CD14-positive monocyte (primary cell): Measurements from ENCODE around the gene GPR15. TPM values are rescaled to one million over a fixed set of nuclear protein-coding genes. Genes with fewer than 3 reads are reported as not detected.

ENCODE experiments used
- DNase-seq, 3 donors: peaks; one replicate each; pipeline ENCODE4 v3.0.0-alpha.2; 2011 to 2022
- H2AFZ ChIP-seq: 2 replicates; pipeline ENCODE4 v1.6.0; 2012; ENCODE audit warnings: mild to moderate bottlenecking, low read depth, low read length, inconsistent platforms; ENCODE audit not compliant: insufficient read depth, poor library complexity, severe bottlenecking
- H3K27ac ChIP-seq, 2 donors: 1 replicate in 1 of 2; 2 replicates in 1 of 2; pipeline ENCODE4 v1.5.1; 2012 to 2013; ENCODE audit warnings: low read length in 2 of 2, control low read depth in 1 of 2, inconsistent platforms in 1 of 2, low read depth in 1 of 2, mild to moderate bottlenecking in 1 of 2
- H3K27me3 ChIP-seq, 2 donors: one replicate each; pipeline versions ENCODE4 v1.6.0 to v1.6.1; 2011 to 2013; ENCODE audit warnings: low read length in 2 of 2; ENCODE audit not compliant: control insufficient read depth in 2 of 2, insufficient read depth in 2 of 2
- H3K36me3 ChIP-seq, 2 donors: replicated peaks in 1 of 2; 1 replicate in 1 of 2; 2 replicates in 1 of 2; pipeline versions ENCODE4 v1.5.1 to v1.6.1; 2012 to 2013; ENCODE audit warnings: low read length in 2 of 2, control low read depth in 1 of 2, inconsistent platforms in 1 of 2, mild to moderate bottlenecking in 1 of 2; ENCODE audit not compliant: insufficient read depth in 2 of 2, control insufficient read depth in 1 of 2
- H3K4me1 ChIP-seq, 2 donors: 1 replicate in 1 of 2; 2 replicates in 1 of 2; pipeline versions ENCODE4 v1.5.1 to v1.6.1; 2012 to 2013; ENCODE audit warnings: low read length in 2 of 2, control low read depth in 1 of 2, inconsistent platforms in 1 of 2, mild to moderate bottlenecking in 1 of 2, moderate library complexity in 1 of 2; ENCODE audit not compliant: insufficient read depth in 2 of 2, control insufficient read depth in 1 of 2
- H3K4me2 ChIP-seq: replicated peaks from 2 replicates; pipeline ENCODE3; 2012; ENCODE audit warnings: low read length, moderate library complexity, mild to moderate bottlenecking; ENCODE audit not compliant: poor library complexity, severe bottlenecking; ENCODE audit errors: extremely low read depth
- H3K4me3 ChIP-seq, 3 experiments: fragments of 200-600 bp in 1 of 3; sonication (generic) in 1 of 3; replicated peaks in 1 of 3; 1 replicate in 2 of 3; 2 replicates in 1 of 3; pipeline ENCODE4 v1.5.1; 2011 to 2013; ENCODE audit warnings: low read length in 3 of 3, mild to moderate bottlenecking in 3 of 3, control low read depth in 2 of 3, low read depth in 2 of 3, inconsistent platforms in 1 of 3, moderate library complexity in 1 of 3
- H3K79me2 ChIP-seq: 2 replicates; pipeline ENCODE4 v1.6.0; 2012; ENCODE audit warnings: mild to moderate bottlenecking, control low read depth, inconsistent platforms, low read length, moderate library complexity; ENCODE audit not compliant: insufficient read depth
- H3K9ac ChIP-seq: 2 replicates; pipeline ENCODE4 v1.6.0; 2017; ENCODE audit warnings: low read length, mild to moderate bottlenecking; ENCODE audit not compliant: insufficient read depth, poor library complexity, severe bottlenecking
- H3K9me3 ChIP-seq, 2 donors: replicated peaks in 1 of 2; 1 replicate in 1 of 2; 2 replicates in 1 of 2; pipeline versions ENCODE4 v1.5.1 to v1.6.1; 2012 to 2013; ENCODE audit warnings: low read length in 2 of 2, control low read depth in 1 of 2; ENCODE audit not compliant: control insufficient read depth in 1 of 2, insufficient read depth in 1 of 2
- H4K20me1 ChIP-seq: 2 replicates; pipeline ENCODE4 v1.6.0; 2012; ENCODE audit warnings: mild to moderate bottlenecking, low read length, control low read depth, moderate library complexity; ENCODE audit not compliant: insufficient read depth
- H3K27ac Mint-ChIP-seq, 7 donors: one replicate each; pipeline ENCODE4 v1.8.0; 2020; ENCODE audit warnings: mild to moderate bottlenecking in 7 of 7, mixed read lengths in 7 of 7, moderate library complexity in 6 of 7, inconsistent platforms in 2 of 7
- H3K27me3 Mint-ChIP-seq, 3 donors: one replicate each; pipeline ENCODE4 v1.8.0; 2021 to 2022; ENCODE audit warnings: low read depth in 3 of 3, mild to moderate bottlenecking in 3 of 3, mixed read lengths in 3 of 3, moderate library complexity in 3 of 3, inconsistent platforms in 1 of 3
- H3K36me3 Mint-ChIP-seq, 2 donors: one replicate each; pipeline ENCODE4 v1.8.0; 2020; ENCODE audit warnings: mixed read lengths in 2 of 2, inconsistent platforms in 1 of 2, mild to moderate bottlenecking in 1 of 2
- H3K4me1 Mint-ChIP-seq: one replicate; pipeline ENCODE4 v1.8.0; 2020; ENCODE audit warnings: mild to moderate bottlenecking, mixed read lengths
- H3K4me3 Mint-ChIP-seq, 2 donors: one replicate each; pipeline ENCODE4 v1.8.0; 2020; ENCODE audit warnings: mild to moderate bottlenecking in 2 of 2, mixed read lengths in 2 of 2, moderate library complexity in 1 of 2
- H3K9me3 Mint-ChIP-seq, 7 donors: one replicate each; pipeline ENCODE4 v1.8.0; 2020 to 2022; ENCODE audit warnings: mixed read lengths in 7 of 7, mild to moderate bottlenecking in 6 of 7, moderate library complexity in 6 of 7, inconsistent platforms in 2 of 7
- WGBS: methylation state at CpG from one replicate; pipeline ENCODE4 v1.1.5; 2013; ENCODE audit warnings: missing lambda C conversion rate; ENCODE audit not compliant: insufficient coverage; 5-methylcytosine and 5-hydroxymethylcytosine counted together
- intact Hi-C, 2 donors: fragments of 100-400 bp; cut with micrococcal nuclease; formaldehyde crosslinking; loops; one replicate each; pipeline versions ENCODE4 v1.15.0 to v1.15.1; 2023
- polyA plus RNA-seq, 3 donors: library from polyadenylated mRNA; depleted of rRNA in 1 of 3; unstranded in 2 of 3; stranded (reverse) in 1 of 3; fragments of 300-500 nt in 2 of 3; fragments of >200 nt in 1 of 3; fragmentation: Illumina TruSeq in 2 of 3; gene quantifications; 1 replicate in 2 of 3; 2 replicates in 1 of 3; pipeline ENCODE4 v1.2.3, GENCODE V29; 2012 to 2021
- TF ChIP-seq, protein P1 (sequence below): fragments of 200-600 bp; IDR thresholded peaks from one replicate; pipeline ENCODE4 v1.8.0; 2022; ENCODE audit warnings: antibody characterized with exemption, mild to moderate bottlenecking

The GPR15 gene
- polyA plus RNA-seq, 3 donors, result not detected

DNA sequence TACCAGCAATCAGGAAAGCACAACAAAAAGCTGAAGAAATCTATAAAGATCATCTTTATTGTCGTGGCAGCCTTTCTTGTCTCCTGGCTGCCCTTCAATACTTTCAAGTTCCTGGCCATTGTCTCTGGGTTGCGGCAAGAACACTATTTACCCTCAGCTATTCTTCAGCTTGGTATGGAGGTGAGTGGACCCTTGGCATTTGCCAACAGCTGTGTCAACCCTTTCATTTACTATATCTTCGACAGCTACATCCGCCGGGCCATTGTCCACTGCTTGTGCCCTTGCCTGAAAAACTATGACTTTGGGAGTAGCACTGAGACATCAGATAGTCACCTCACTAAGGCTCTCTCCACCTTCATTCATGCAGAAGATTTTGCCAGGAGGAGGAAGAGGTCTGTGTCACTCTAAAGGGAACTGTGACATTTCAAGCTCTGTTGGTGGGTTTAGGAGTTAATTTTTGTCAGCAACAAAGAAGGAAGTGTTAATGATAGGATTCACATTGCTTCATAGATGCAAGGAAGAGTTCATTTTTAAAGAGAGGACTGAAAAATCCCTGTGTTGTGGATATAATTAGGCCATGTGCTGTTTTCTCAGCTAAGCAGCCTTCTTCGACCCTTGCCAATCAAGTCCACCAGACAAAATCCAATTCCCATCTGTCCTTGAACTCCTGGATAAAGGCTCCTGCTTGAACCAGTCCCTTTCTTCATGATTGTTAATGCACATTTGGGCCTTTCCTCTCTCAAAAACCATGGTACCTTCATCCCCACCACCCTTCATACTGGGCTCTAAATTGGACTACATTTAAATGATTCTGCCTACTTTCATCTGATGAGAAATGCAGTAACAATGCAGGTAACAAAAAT, 1.2 kb downstream of the GPR15 start:
- no peaks in the 10 kb centered on the region for H4K20me1 ChIP-seq
- peak overlapping the region in 1 of 7 donors; percentile 11 for H3K27ac Mint-ChIP-seq
- no peak overlapping the region for H3K4me3 Mint-ChIP-seq
- H3K27ac ChIP-seq, result no peak overlapping the region
- H3K9me3 ChIP-seq, result no peaks in the 10 kb centered on the region
- TF ChIP-seq, protein P1, sequence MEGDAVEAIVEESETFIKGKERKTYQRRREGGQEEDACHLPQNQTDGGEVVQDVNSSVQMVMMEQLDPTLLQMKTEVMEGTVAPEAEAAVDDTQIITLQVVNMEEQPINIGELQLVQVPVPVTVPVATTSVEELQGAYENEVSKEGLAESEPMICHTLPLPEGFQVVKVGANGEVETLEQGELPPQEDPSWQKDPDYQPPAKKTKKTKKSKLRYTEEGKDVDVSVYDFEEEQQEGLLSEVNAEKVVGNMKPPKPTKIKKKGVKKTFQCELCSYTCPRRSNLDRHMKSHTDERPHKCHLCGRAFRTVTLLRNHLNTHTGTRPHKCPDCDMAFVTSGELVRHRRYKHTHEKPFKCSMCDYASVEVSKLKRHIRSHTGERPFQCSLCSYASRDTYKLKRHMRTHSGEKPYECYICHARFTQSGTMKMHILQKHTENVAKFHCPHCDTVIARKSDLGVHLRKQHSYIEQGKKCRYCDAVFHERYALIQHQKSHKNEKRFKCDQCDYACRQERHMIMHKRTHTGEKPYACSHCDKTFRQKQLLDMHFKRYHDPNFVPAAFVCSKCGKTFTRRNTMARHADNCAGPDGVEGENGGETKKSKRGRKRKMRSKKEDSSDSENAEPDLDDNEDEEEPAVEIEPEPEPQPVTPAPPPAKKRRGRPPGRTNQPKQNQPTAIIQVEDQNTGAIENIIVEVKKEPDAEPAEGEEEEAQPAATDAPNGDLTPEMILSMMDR, result no peak
- 100% methylated on average over 1 of the region's 6 CpGs for WGBS
- no peaks in the 10 kb centered on the region for H3K36me3 Mint-ChIP-seq
- DNase-seq, result no peak
- intact Hi-C loops, result no loop called here
- H2AFZ ChIP-seq, result peak overlapping the region; percentile 19
- no peaks in the 10 kb centered on the region for H3K4me1 ChIP-seq
- H3K9me3 Mint-ChIP-seq, result no peaks in the 10 kb centered on the region
- H3K4me2 ChIP-seq, result no peak overlapping the region
- H3K27me3 ChIP-seq, result peaks cover 0 to 3% of the 10 kb centered on the region in 2 donors
- H3K4me1 Mint-ChIP-seq, result peaks cover 9% of the 10 kb centered on the region
- H3K27me3 Mint-ChIP-seq, result peaks cover 0 to 13% (median 0%) of the 10 kb centered on the region in 3 donors
- H3K4me3 ChIP-seq, result no peak overlapping the region
- H3K79me2 ChIP-seq, result no peaks in the 10 kb centered on the region
- H3K9ac ChIP-seq, result no peak overlapping the region
- no peaks in the 10 kb centered on the region for H3K36me3 ChIP-seq

DNA sequence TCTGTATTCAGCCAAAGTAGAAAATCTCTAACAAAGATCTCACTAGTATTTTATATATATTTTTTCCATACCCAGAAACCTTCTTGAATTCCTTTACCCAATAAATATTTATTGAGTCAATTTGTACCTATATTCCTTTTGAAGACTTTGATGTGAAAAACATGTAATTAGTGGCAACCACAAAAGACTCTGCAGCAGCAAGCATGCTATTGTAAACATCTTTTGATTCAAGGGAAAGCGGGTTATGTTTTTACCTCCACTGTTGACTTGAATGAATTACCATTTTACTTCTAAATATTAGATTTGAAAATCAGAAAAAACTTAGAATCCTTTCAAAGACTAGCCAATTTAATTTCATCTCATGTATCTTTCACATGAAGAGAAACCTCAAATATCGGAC, 2.4 kb downstream of the GPR15 start:
- Histone ChIP-seq H3K27me3 (peaks cover 0 to 3% of the 10 kb centered on the region in 2 donors), H4K20me1 (no peaks in the 10 kb centered on the region), H3K9ac (no peak overlapping the region), H3K79me2 (no peaks in the 10 kb centered on the region), H2AFZ (no peak overlapping the region), H3K9me3 (no peaks in the 10 kb centered on the region), H3K27ac (no peak overlapping the region), H3K36me3 (no peaks in the 10 kb centered on the region), H3K4me3 (no peak overlapping the region), H3K4me2 (no peak overlapping the region), H3K4me1 (no peaks in the 10 kb centered on the region)
- TF ChIP-seq, protein P1, result no peak
- no peak for DNase-seq
- H3K36me3 Mint-ChIP-seq, result no peaks in the 10 kb centered on the region
- H3K4me1 Mint-ChIP-seq, result peaks cover 9% of the 10 kb centered on the region
- intact Hi-C loops, result no loop called here
- H3K4me3 Mint-ChIP-seq, result no peak overlapping the region
- H3K27ac Mint-ChIP-seq, result no peak overlapping the region
- no CpG with 5 or more reads among the region's 2 CpGs for WGBS
- peaks cover 0 to 15% (median 0%) of the 10 kb centered on the region in 3 donors for H3K27me3 Mint-ChIP-seq
- H3K9me3 Mint-ChIP-seq, result no peaks in the 10 kb centered on the region
